HG02852 (cell line): ENCODE results near the gene SBF2.

Experiments used
- ATAC-seq: cut with Tn5 transposase; IDR thresholded peaks from one replicate; pipeline ENCODE4 v1.9.1; 2021; ENCODE audit warnings: mild to moderate bottlenecking, moderate library complexity; ENCODE audit not compliant: unreplicated experiment

Gene SBF2

GRCh38 chr11:9789910-9790309 is 504.1 kb downstream of the SBF2 start:
- no peak for ATAC-seq

GRCh38 chr11:9787981-9788521 is 506.0 kb downstream of the SBF2 start:
- ATAC-seq: no peak

GRCh38 chr11:9787260-9787659 is 506.8 kb downstream of the SBF2 start:
- ATAC-seq: no peak

- no peak for ATAC-seq
These were observed 509.3 kb downstream of the SBF2 start for GRCh38 chr11:9784602-9785315.

GRCh38 chr11:9783986-9784385 is 510.0 kb downstream of the SBF2 start:
- no peak for ATAC-seq

- no peak for ATAC-seq
These were observed 513.1 kb downstream of the SBF2 start for GRCh38 chr11:9780929-9781328.

- no peak for ATAC-seq
These were observed 516.5 kb downstream of the SBF2 start for GRCh38 chr11:9777525-9777924.

- ATAC-seq: no peak
These were observed 517.0 kb downstream of the SBF2 start for GRCh38 chr11:9777066-9777465.

- ATAC-seq: no peak
These were observed 517.8 kb downstream of the SBF2 start for GRCh38 chr11:9776203-9776602.

- ATAC-seq: no peak
These were observed 518.6 kb downstream of the SBF2 start for GRCh38 chr11:9775398-9775779.

- no peak for ATAC-seq
These were observed 519.2 kb downstream of the SBF2 start for GRCh38 chr11:9774591-9775397.

- no peak for ATAC-seq
These were observed 519.9 kb downstream of the SBF2 start for GRCh38 chr11:9774109-9774508.

- ATAC-seq: no peak
These were observed 520.5 kb downstream of the SBF2 start for GRCh38 chr11:9773524-9773923.

- ATAC-seq: no peak
These were observed 521.8 kb downstream of the SBF2 start for GRCh38 chr11:9772218-9772617.

GRCh38 chr11:9771071-9771511 is 522.9 kb downstream of the SBF2 start:
- ATAC-seq: no peak

- no peak for ATAC-seq
These were observed 524.4 kb downstream of the SBF2 start for GRCh38 chr11:9769621-9770020.

GRCh38 chr11:9765320-9766101 is 528.5 kb downstream of the SBF2 start:
- ATAC-seq: no peak

- no peak for ATAC-seq
These were observed 530.7 kb downstream of the SBF2 start for GRCh38 chr11:9763301-9763700.

GRCh38 chr11:9762531-9762930 is 531.5 kb downstream of the SBF2 start:
- ATAC-seq: no peak

GRCh38 chr11:9761441-9761945 is 532.5 kb downstream of the SBF2 start:
- ATAC-seq: no peak

- no peak for ATAC-seq
These were observed 533.8 kb downstream of the SBF2 start for GRCh38 chr11:9760193-9760575.
